ENCODE measurements around the gene KCNJ11.
A peak's percentile ranks its signal among the peaks of the same experiment; 100 is the strongest.

The KCNJ11 gene

DNA sequence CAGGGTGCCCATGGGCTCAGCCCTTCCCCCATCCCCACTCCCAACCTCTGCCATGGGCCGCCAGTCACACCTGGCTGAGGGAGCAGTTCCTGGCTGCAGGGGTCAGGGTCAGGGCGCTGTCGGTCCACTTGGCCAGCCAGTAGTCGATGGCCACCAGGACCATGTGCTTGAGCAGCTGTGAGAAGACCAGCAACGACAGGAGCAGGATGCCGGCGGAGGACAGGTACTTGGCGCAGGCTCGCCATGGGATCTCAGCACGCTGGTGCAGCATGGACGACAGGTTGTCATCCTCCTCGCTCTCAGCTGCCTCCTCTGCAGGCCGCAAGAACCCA is 18.3 kb upstream of the KCNJ11 start:
- TF ChIP-seq SIN3A (IDR thresholded peaks at IDR 0.05; ENCODE audit: borderline replicate concordance, insufficient read depth, low read length) = no peak
- no peak for TF ChIP-seq TAF1 (IDR thresholded peaks at IDR 0.05; ENCODE audit: borderline replicate concordance, insufficient read depth, low read length)
- TF ChIP-seq, protein P1, sequence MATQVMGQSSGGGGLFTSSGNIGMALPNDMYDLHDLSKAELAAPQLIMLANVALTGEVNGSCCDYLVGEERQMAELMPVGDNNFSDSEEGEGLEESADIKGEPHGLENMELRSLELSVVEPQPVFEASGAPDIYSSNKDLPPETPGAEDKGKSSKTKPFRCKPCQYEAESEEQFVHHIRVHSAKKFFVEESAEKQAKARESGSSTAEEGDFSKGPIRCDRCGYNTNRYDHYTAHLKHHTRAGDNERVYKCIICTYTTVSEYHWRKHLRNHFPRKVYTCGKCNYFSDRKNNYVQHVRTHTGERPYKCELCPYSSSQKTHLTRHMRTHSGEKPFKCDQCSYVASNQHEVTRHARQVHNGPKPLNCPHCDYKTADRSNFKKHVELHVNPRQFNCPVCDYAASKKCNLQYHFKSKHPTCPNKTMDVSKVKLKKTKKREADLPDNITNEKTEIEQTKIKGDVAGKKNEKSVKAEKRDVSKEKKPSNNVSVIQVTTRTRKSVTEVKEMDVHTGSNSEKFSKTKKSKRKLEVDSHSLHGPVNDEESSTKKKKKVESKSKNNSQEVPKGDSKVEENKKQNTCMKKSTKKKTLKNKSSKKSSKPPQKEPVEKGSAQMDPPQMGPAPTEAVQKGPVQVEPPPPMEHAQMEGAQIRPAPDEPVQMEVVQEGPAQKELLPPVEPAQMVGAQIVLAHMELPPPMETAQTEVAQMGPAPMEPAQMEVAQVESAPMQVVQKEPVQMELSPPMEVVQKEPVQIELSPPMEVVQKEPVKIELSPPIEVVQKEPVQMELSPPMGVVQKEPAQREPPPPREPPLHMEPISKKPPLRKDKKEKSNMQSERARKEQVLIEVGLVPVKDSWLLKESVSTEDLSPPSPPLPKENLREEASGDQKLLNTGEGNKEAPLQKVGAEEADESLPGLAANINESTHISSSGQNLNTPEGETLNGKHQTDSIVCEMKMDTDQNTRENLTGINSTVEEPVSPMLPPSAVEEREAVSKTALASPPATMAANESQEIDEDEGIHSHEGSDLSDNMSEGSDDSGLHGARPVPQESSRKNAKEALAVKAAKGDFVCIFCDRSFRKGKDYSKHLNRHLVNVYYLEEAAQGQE (IDR thresholded peaks at IDR 0.05; ENCODE audit: insufficient read depth in 1 of 2, low read depth in 2 of 2, low read length in 2 of 2) = no peak
- TF ChIP-seq FOXP2 (optimal IDR thresholded peaks at IDR 0.05; ENCODE audit: borderline replicate concordance, extremely low read depth, extremely low read length, insufficient read depth) = no peak
- no peak for TF ChIP-seq POLR2AphosphoS5 (IDR thresholded peaks at IDR 0.05; ENCODE audit: low read depth, low read length)

DNA sequence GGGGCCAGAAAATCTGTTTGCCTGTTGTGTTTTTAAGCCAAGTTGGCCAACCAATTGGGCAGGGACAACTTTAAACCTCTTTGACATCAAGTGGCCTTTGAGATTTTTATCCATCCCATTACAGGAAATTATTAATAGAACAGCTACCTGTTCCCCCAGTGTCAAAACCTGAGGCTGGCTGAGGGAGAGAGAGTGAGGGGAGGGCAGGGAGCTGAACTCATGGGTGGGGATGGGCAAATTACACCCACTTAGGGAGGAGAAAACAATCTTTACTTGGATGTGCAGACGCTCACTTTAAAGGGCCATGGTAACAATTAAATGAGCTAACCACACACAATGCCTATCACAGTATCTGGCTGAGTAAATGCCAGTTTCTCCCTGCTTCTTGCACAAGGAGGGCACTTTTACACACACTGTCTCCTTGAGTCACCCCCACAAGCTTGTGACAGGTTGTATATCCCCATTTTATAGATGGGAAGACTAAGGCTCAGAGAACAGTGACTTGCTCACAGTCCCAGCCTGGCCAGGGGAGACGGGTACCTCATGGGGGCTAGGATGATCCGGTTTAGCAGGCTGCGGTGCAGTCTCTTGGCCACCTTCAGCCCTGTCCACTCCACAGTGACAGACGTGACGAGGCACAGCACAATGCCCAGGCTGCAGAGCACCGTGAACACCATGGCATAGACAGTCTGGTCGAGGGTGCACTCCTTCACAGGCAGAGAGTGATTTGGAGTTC is 17.8 kb upstream of the KCNJ11 start:
- TF ChIP-seq TAF1 (IDR thresholded peaks at IDR 0.05; ENCODE audit: borderline replicate concordance, insufficient read depth, low read length) = no peak
- TF ChIP-seq POLR2AphosphoS5 (IDR thresholded peaks at IDR 0.05; ENCODE audit: low read depth, low read length) = no peak
- TF ChIP-seq, protein P1 (IDR thresholded peaks at IDR 0.05; ENCODE audit: insufficient read depth in 1 of 2, low read depth in 2 of 2, low read length in 2 of 2) = no peak
- TF ChIP-seq FOXP2 (optimal IDR thresholded peaks at IDR 0.05; ENCODE audit: borderline replicate concordance, extremely low read depth, extremely low read length, insufficient read depth) = no peak
- TF ChIP-seq SIN3A (IDR thresholded peaks at IDR 0.05; ENCODE audit: borderline replicate concordance, insufficient read depth, low read length) = no peak

DNA sequence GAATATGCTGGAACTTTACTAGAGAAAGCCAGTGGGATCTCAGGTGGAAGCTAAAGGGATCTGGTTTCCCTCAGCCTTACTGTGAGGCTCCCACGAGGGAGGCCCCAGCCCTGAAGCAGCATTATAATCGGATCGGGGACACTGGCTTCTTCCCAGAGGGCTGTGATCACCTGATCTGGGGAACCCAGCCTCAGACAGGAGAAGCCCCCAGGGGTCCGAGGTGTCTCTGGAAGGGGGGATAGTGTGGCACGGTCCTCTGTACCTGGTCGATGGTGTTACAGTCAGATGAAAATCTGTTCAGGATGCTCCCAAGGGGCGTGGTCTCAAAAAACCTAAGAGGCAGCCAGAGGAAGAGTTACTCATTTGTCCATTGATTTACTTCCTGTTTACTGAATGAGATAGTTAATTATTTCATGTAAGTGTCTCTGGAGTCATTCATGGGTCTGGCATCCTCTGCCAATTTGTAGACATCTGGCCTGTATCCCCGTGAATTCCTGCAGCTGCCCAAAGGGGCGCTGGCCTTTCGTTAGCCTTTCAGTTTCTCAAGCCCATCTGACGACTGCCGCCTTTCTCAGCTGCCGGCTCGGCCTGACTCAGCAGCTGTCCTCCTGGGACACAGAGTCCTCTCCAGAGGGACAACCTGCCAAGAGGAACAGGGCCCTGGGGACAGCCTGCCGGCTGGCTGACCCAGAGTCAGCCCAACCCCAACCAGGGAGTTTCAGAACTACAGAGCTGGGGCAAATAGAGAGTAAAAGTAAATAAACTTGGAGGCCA is 17.0 kb upstream of the KCNJ11 start:
- TF ChIP-seq SIN3A (IDR thresholded peaks at IDR 0.05; ENCODE audit: borderline replicate concordance, insufficient read depth, low read length) (no peak), FOXP2 (optimal IDR thresholded peaks at IDR 0.05; ENCODE audit: borderline replicate concordance, extremely low read depth, extremely low read length, insufficient read depth) (peak; percentile 32)
- TF ChIP-seq, protein P1 (IDR thresholded peaks at IDR 0.05; ENCODE audit: insufficient read depth in 1 of 2, low read depth in 2 of 2, low read length in 2 of 2) = no peak

DNA sequence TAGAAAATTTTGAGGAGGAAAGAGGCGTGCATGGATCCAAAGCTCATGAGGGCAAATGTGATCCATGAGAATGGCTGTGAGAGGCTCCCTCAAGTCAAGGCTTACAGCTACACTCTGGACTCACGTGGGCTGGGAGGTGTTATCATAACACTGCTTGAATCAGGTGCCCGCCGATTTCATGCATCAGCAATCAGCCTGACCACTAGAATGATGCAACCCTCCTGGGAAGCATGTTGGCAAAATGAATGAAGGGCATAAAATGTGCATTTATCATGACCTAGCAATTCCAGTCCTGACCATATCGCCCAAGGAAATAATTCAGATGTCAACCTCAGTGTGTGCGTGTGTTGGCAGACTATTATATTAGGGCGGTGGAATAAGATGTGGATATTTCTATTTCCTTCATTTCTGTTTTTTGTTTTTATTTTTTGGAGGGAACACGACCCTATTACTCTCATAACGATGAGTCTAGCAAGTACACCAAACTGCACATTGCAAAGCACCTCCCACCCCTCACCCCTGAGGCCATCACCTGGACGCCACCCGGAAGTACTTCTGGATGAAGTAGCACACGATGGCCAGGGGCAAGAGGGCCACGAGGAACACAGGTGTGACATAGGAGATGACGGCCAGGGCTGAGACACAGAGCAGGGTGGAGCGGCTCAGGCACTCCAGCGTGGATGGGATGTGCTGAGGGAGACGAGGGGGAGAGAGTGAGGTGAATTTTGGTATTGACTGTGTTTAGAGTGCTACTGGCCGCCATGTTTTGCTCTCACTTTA is 15.7 kb upstream of the KCNJ11 start:
- TF ChIP-seq POLR2AphosphoS5 (IDR thresholded peaks at IDR 0.05; ENCODE audit: low read depth, low read length) = no peak
- TF ChIP-seq SIN3A (IDR thresholded peaks at IDR 0.05; ENCODE audit: borderline replicate concordance, insufficient read depth, low read length) = no peak
- no peak for TF ChIP-seq FOXP2 (optimal IDR thresholded peaks at IDR 0.05; ENCODE audit: borderline replicate concordance, extremely low read depth, extremely low read length, insufficient read depth)
- TF ChIP-seq, protein P1 (IDR thresholded peaks at IDR 0.05; ENCODE audit: insufficient read depth in 1 of 2, low read depth in 2 of 2, low read length in 2 of 2) = no peak
- no peak for TF ChIP-seq TAF1 (IDR thresholded peaks at IDR 0.05; ENCODE audit: borderline replicate concordance, insufficient read depth, low read length)

Data from PFSK-1 (cell line).